Ectodermal cell (in vitro differentiated cells): Measurements from ENCODE around the gene STXBP4.
"Not testable (repeated sequence)": the region's sequence is repeated elsewhere in the genome, so short reads cannot be mapped to it uniquely, and the experiment has no call there.

Experiments
- H3K27ac ChIP-seq: 2 replicates; pipeline ENCODE4 v1.7.0; 2013; ENCODE audit warnings: mild to moderate bottlenecking, low read depth, low read length; ENCODE audit not compliant: insufficient read depth, poor library complexity, severe bottlenecking
- H3K27me3 ChIP-seq: 2 replicates; pipeline ENCODE4 v1.7.0; 2013; ENCODE audit warnings: mild to moderate bottlenecking, low read length; ENCODE audit not compliant: insufficient read depth, control insufficient read depth, poor library complexity, severe bottlenecking
- H3K36me3 ChIP-seq: one replicate; pipeline ENCODE4 v1.7.0; 2013; ENCODE audit warnings: low read length; ENCODE audit not compliant: control insufficient read depth, insufficient read depth
- H3K4me1 ChIP-seq: one replicate; pipeline ENCODE4 v1.7.0; 2013; ENCODE audit warnings: low read length; ENCODE audit not compliant: control insufficient read depth, insufficient read depth
- H3K4me3 ChIP-seq: 2 replicates; pipeline ENCODE4 v1.7.0; 2013; ENCODE audit warnings: low read depth, low read length, control low read depth; ENCODE audit not compliant: insufficient read depth
- H3K9me3 ChIP-seq: 2 replicates; pipeline ENCODE4 v1.7.0; 2013; ENCODE audit warnings: mild to moderate bottlenecking, low read length, moderate library complexity; ENCODE audit not compliant: control insufficient read depth
- WGBS, 2 experiments: methylation state at CpG; one replicate each; pipeline ENCODE4 v1.1.7; 2013; ENCODE audit warnings: missing lambda C conversion rate in 2 of 2; 5-methylcytosine and 5-hydroxymethylcytosine counted together

The STXBP4 gene

DNA sequence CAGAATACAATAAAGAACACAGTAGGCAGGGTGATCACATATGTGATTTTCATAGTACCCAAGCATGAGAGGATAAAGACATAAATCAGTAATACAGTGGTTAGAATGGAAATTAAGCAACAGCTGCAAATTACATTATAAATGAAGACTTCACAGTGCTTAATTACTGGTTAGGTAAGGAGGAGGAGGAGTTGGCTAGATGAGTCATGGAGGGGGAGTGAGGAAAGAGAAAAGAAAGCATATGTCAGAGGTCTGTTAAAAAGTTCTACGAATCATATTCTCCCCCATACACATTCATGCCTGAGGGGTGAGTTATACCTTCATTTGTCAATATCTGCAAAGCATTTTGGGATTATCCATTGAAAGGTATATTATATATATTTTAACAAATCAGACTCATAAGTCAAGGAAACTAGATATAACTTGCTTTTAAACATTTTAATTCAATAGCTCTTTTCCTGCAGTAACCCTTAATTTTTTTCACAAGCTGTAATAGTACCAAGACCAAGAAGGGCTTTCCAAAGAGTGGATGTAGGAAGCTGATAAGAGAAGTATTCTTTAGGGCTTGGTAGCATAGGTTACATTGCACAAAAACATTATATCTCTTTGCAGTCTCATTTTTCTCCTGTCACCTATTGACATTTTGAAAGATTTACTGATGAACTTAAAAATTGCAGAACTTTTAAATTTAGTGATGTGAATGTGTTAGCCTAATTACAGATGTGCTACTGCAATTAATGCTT, 99.3 kb downstream of the STXBP4 start:
- H3K27me3 ChIP-seq: no peaks in the 10 kb centered on the region
- no CpG with 5 or more reads among the region's 1 CpG for WGBS, 2 experiments
- no peaks in the 10 kb centered on the region for H3K9me3 ChIP-seq
- no peaks in the 10 kb centered on the region for H3K4me1 ChIP-seq
- no peak overlapping the region for H3K4me3 ChIP-seq
- no peak overlapping the region for H3K27ac ChIP-seq
- H3K36me3 ChIP-seq: no peaks in the 10 kb centered on the region

DNA sequence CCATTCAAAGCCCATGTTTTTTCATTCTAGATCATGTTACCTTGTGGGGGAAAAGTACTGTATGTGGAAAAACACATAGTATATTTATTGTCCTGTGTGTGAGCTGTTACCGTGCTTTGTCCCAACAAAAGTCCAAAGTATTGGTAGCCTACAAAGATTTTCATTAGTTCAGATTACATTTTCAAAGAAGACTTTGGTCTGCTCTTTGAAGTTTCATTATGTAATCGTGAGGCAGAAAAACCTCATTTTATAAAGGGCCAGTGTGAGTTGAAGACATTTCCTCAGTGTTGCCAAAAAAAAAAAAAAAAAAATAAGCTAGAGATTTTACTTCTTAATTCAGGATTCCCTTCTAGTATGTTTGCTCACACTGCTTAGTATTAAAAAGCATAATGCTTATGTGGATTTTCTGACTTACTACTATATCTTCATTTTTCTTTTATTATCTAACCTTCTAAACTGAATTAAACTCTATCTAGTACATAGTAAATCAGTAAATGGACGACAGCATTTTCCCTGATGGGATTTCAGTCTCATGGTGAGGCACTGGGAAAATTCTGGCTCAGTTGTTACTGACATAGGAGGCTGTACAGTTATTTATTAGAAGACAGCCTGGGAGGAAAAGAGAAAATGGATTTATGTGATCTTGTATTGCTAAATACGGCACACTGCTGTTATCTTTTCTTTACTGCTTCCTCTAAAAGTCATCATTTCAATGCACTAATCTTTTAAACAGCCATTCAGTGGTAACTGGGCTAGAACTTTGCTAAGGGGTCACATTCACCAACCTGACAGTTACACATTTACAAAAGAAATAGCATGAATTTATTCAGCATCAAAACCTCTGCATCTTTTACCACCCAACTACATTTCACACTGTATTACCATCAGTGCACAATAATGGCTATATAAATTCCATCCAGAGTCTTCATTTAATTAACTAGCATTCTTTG, 100.6 kb downstream of the STXBP4 start:
- 92 to 96% methylated on average over 3 to 4 of the region's 4 CpGs for WGBS, 2 experiments
- Histone ChIP-seq H3K4me3 (no peak overlapping the region), H3K27ac (no peak overlapping the region), H3K36me3 (no peaks in the 10 kb centered on the region), H3K9me3 (no peaks in the 10 kb centered on the region), H3K4me1 (no peaks in the 10 kb centered on the region), H3K27me3 (no peaks in the 10 kb centered on the region)

GRCh38 chr17:55069983-55070529, 101.5 kb downstream of the STXBP4 start:
- no peak overlapping the region for H3K4me3 ChIP-seq
- no peaks in the 10 kb centered on the region for H3K4me1 ChIP-seq
- no peaks in the 10 kb centered on the region for H3K9me3 ChIP-seq
- no peaks in the 10 kb centered on the region for H3K36me3 ChIP-seq
- no peak overlapping the region for H3K27ac ChIP-seq
- no peaks in the 10 kb centered on the region for H3K27me3 ChIP-seq

- no peaks in the 10 kb centered on the region for H3K9me3 ChIP-seq
- no peak overlapping the region for H3K27ac ChIP-seq
- H3K4me1 ChIP-seq: no peaks in the 10 kb centered on the region
- no peak overlapping the region for H3K4me3 ChIP-seq
- no peaks in the 10 kb centered on the region for H3K36me3 ChIP-seq
- H3K27me3 ChIP-seq: no peaks in the 10 kb centered on the region
- WGBS, 2 experiments: 92 to 93% methylated on average over 4 of the region's 4 CpGs
Observed at GRCh38 chr17:55072898-55073297, 104.3 kb downstream of the STXBP4 start.

GRCh38 chr17:55073467-55073866, 104.9 kb downstream of the STXBP4 start:
- H3K27ac ChIP-seq, H3K36me3 ChIP-seq, H3K9me3 ChIP-seq, H3K4me1 ChIP-seq, H3K27me3 ChIP-seq, H3K4me3 ChIP-seq: not testable (repeated sequence)
- 87 to 96% methylated on average over 4 of the region's 4 CpGs for whole genome bisulfite sequencing, 2 experiments

GRCh38 chr17:55081559-55081958, 113.0 kb downstream of the STXBP4 start:
- no peaks in the 10 kb centered on the region for H3K9me3 ChIP-seq
- no peak overlapping the region for H3K4me3 ChIP-seq
- H3K27me3 ChIP-seq: no peaks in the 10 kb centered on the region
- peaks cover 4% of the 10 kb centered on the region for H3K36me3 ChIP-seq
- no peaks in the 10 kb centered on the region for H3K4me1 ChIP-seq
- WGBS, 2 experiments: 91 to 96% methylated on average over 1 of the region's 1 CpG
- no peak overlapping the region for H3K27ac ChIP-seq

DNA sequence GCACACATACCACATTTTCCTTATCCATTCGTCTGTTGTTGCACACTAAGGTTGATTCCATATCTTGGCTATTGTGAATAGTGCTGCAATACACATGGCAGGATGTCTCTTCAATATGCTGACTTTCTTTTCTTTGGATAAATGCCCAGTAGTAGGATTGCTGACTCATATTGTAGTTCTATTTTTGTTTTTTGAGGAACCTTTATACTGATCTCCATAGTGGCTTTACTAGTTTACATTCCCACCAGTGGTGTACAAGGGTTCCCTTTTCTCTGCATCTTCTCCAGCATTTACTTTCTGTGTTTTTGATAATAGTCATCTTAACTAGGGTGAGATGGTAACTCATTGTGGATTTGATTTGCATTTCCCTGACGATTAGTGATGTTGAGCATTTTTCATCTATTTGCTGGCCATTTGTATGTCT, 118.1 kb downstream of the STXBP4 start:
- Histone ChIP-seq H3K4me1 (no peaks in the 10 kb centered on the region), H3K9me3 (no peaks in the 10 kb centered on the region), H3K4me3 (no peak overlapping the region), H3K36me3 (peaks cover 4% of the 10 kb centered on the region), H3K27ac (no peak overlapping the region), H3K27me3 (no peaks in the 10 kb centered on the region)
- WGBS, 2 experiments: 92 to 94% methylated on average over 2 of the region's 2 CpGs

- no peak overlapping the region for H3K27ac ChIP-seq
- H3K27me3 ChIP-seq: no peaks in the 10 kb centered on the region
- 89 to 100% methylated on average over 1 of the region's 2 CpGs for WGBS, 2 experiments
- no peaks in the 10 kb centered on the region for H3K36me3 ChIP-seq
- H3K9me3 ChIP-seq: no peaks in the 10 kb centered on the region
- H3K4me3 ChIP-seq: no peak overlapping the region
- no peaks in the 10 kb centered on the region for H3K4me1 ChIP-seq
Observed at GRCh38 chr17:55089256-55089655, 120.7 kb downstream of the STXBP4 start.

GRCh38 chr17:55090079-55090492, 121.5 kb downstream of the STXBP4 start:
- no peak overlapping the region for H3K4me3 ChIP-seq
- no peaks in the 10 kb centered on the region for H3K27me3 ChIP-seq
- H3K27ac ChIP-seq: no peak overlapping the region
- H3K4me1 ChIP-seq: no peaks in the 10 kb centered on the region
- 66 to 70% methylated on average over 3 of the region's 3 CpGs for WGBS, 2 experiments
- H3K9me3 ChIP-seq: no peaks in the 10 kb centered on the region
- no peaks in the 10 kb centered on the region for H3K36me3 ChIP-seq

DNA sequence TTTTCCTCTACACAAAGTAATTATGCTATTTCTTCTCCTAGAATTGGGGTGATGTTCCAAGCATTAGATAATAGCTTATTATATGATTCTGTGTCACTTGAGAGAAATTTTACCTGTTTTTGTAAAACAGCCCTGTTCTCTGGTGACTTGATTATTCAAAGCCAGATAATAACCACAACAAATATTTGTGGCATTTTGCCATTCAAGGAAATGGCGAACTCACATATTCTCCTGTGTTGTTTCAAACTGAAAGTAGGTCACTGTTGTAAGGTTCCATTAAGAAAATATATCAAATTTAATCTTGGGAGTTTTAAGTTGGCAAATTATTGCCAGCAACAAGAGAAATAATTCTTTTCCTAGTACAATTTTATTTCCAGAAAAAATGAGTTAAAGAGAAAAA, 124.8 kb downstream of the STXBP4 start:
- WGBS, 2 experiments: 82 to 100% methylated on average over 1 of the region's 1 CpG

More for the DNA sequence above, 124.8 kb downstream of the STXBP4 start:
- no peaks in the 10 kb centered on the region for H3K27me3 ChIP-seq
- H3K4me3 ChIP-seq: no peak overlapping the region
- H3K9me3 ChIP-seq: no peaks in the 10 kb centered on the region
- H3K36me3 ChIP-seq: no peaks in the 10 kb centered on the region
- H3K4me1 ChIP-seq: no peaks in the 10 kb centered on the region
- no peak overlapping the region for H3K27ac ChIP-seq
